Measurements from ENCODE around the gene CTTNBP2NL.
"Not testable (repeated sequence)": the region's sequence is repeated elsewhere in the genome, so short reads cannot be mapped to it uniquely, and the experiment has no call there.

Gene CTTNBP2NL

GRCh38 chr1:112470324-112470723 lies 74.3 kb downstream of the CTTNBP2NL start:
- not testable (repeated sequence) for H3K4me2 ChIP-seq (ENCODE audit: low read length); H3K9ac ChIP-seq (ENCODE audit: low read depth, low read length); H3K9me3 ChIP-seq (replicated peaks; ENCODE audit: low read length); H3K4me3 ChIP-seq (ENCODE audit: low read length); H3K27me3 ChIP-seq (ENCODE audit: control insufficient read depth, insufficient read depth, low read length); H3K36me3 ChIP-seq (ENCODE audit: insufficient read depth, low read length)
- peaks cover 15% of the 10 kb centered on the region for H3K4me1 ChIP-seq (ENCODE audit: control insufficient read depth, insufficient read depth, low read length)

GRCh38 chr1:112470966-112471365 lies 75.0 kb downstream of the CTTNBP2NL start:
- H3K4me2 ChIP-seq (ENCODE audit: low read length): no peak overlapping the region
- no peak overlapping the region for H3K9ac ChIP-seq (ENCODE audit: low read depth, low read length)
- H3K4me3 ChIP-seq (ENCODE audit: low read length): no peak overlapping the region
- peaks cover 9% of the 10 kb centered on the region for H3K4me1 ChIP-seq (ENCODE audit: control insufficient read depth, insufficient read depth, low read length)
- no peaks in the 10 kb centered on the region for H3K9me3 ChIP-seq (replicated peaks; ENCODE audit: low read length)
- H3K36me3 ChIP-seq (ENCODE audit: insufficient read depth, low read length): no peaks in the 10 kb centered on the region
- H3K27me3 ChIP-seq (ENCODE audit: control insufficient read depth, insufficient read depth, low read length): no peaks in the 10 kb centered on the region

GRCh38 chr1:112472142-112472541 lies 76.1 kb downstream of the CTTNBP2NL start:
- H3K9ac ChIP-seq (ENCODE audit: low read depth, low read length): no peak overlapping the region
- H3K27me3 ChIP-seq (ENCODE audit: control insufficient read depth, insufficient read depth, low read length): no peaks in the 10 kb centered on the region
- H3K4me2 ChIP-seq (ENCODE audit: low read length): no peak overlapping the region

GRCh38 chr1:112477550-112477949 lies 81.5 kb downstream of the CTTNBP2NL start:
- Histone ChIP-seq H3K27me3 (ENCODE audit: control insufficient read depth, insufficient read depth, low read length) (no peaks in the 10 kb centered on the region), H3K4me1 (ENCODE audit: control insufficient read depth, insufficient read depth, low read length) (no peaks in the 10 kb centered on the region), H3K9ac (ENCODE audit: low read depth, low read length) (no peak overlapping the region), H3K36me3 (ENCODE audit: insufficient read depth, low read length) (no peaks in the 10 kb centered on the region), H3K9me3 (replicated peaks; ENCODE audit: low read length) (peaks cover 12% of the 10 kb centered on the region), H3K4me2 (ENCODE audit: low read length) (no peak overlapping the region), H3K4me3 (ENCODE audit: low read length) (no peak overlapping the region)

More at GRCh38 chr1:112472142-112472541, 76.1 kb downstream of the CTTNBP2NL start:
- Histone ChIP-seq H3K4me1 (ENCODE audit: control insufficient read depth, insufficient read depth, low read length) (no peaks in the 10 kb centered on the region), H3K9me3 (replicated peaks; ENCODE audit: low read length) (peaks cover 5% of the 10 kb centered on the region), H3K36me3 (ENCODE audit: insufficient read depth, low read length) (no peaks in the 10 kb centered on the region), H3K4me3 (ENCODE audit: low read length) (no peak overlapping the region)

- no peak overlapping the region for H3K4me3 ChIP-seq (ENCODE audit: low read length)
- no peaks in the 10 kb centered on the region for H3K36me3 ChIP-seq (ENCODE audit: insufficient read depth, low read length)
- H3K9ac ChIP-seq (ENCODE audit: low read depth, low read length): no peak overlapping the region
- H3K27me3 ChIP-seq (ENCODE audit: control insufficient read depth, insufficient read depth, low read length): no peaks in the 10 kb centered on the region
- H3K9me3 ChIP-seq (replicated peaks; ENCODE audit: low read length): peaks cover 12% of the 10 kb centered on the region
- H3K4me2 ChIP-seq (ENCODE audit: low read length): no peak overlapping the region
- no peaks in the 10 kb centered on the region for H3K4me1 ChIP-seq (ENCODE audit: control insufficient read depth, insufficient read depth, low read length)
Measured at GRCh38 chr1:112478314-112478713, 82.3 kb downstream of the CTTNBP2NL start.

GRCh38 chr1:112486063-112486462 lies 90.0 kb downstream of the CTTNBP2NL start:
- H3K36me3 ChIP-seq (ENCODE audit: insufficient read depth, low read length); H3K9me3 ChIP-seq (replicated peaks; ENCODE audit: low read length); H3K4me1 ChIP-seq (ENCODE audit: control insufficient read depth, insufficient read depth, low read length); H3K4me2 ChIP-seq (ENCODE audit: low read length); H3K4me3 ChIP-seq (ENCODE audit: low read length); H3K27me3 ChIP-seq (ENCODE audit: control insufficient read depth, insufficient read depth, low read length); H3K9ac ChIP-seq (ENCODE audit: low read depth, low read length): not testable (repeated sequence)

GRCh38 chr1:112487686-112488085 lies 91.7 kb downstream of the CTTNBP2NL start:
- not testable (repeated sequence) for H3K4me1 ChIP-seq (ENCODE audit: control insufficient read depth, insufficient read depth, low read length); H3K27me3 ChIP-seq (ENCODE audit: control insufficient read depth, insufficient read depth, low read length); H3K36me3 ChIP-seq (ENCODE audit: insufficient read depth, low read length); H3K4me3 ChIP-seq (ENCODE audit: low read length); H3K9me3 ChIP-seq (replicated peaks; ENCODE audit: low read length); H3K9ac ChIP-seq (ENCODE audit: low read depth, low read length); H3K4me2 ChIP-seq (ENCODE audit: low read length)

- no peaks in the 10 kb centered on the region for H3K9me3 ChIP-seq (replicated peaks; ENCODE audit: low read length)
- H3K9ac ChIP-seq (ENCODE audit: low read depth, low read length): no peak overlapping the region
- H3K27me3 ChIP-seq (ENCODE audit: control insufficient read depth, insufficient read depth, low read length): no peaks in the 10 kb centered on the region
- H3K36me3 ChIP-seq (ENCODE audit: insufficient read depth, low read length): no peaks in the 10 kb centered on the region
- no peak overlapping the region for H3K4me3 ChIP-seq (ENCODE audit: low read length)
- H3K4me1 ChIP-seq (ENCODE audit: control insufficient read depth, insufficient read depth, low read length): no peaks in the 10 kb centered on the region
- no peak overlapping the region for H3K4me2 ChIP-seq (ENCODE audit: low read length)
Measured at GRCh38 chr1:112488141-112488540, 92.1 kb downstream of the CTTNBP2NL start.

GRCh38 chr1:112492076-112492475 lies 96.1 kb downstream of the CTTNBP2NL start:
- no peak overlapping the region for H3K9ac ChIP-seq (ENCODE audit: low read depth, low read length)
- H3K4me3 ChIP-seq (ENCODE audit: low read length): no peak overlapping the region
- H3K4me1 ChIP-seq (ENCODE audit: control insufficient read depth, insufficient read depth, low read length): no peaks in the 10 kb centered on the region
- no peaks in the 10 kb centered on the region for H3K9me3 ChIP-seq (replicated peaks; ENCODE audit: low read length)
- H3K27me3 ChIP-seq (ENCODE audit: control insufficient read depth, insufficient read depth, low read length): no peaks in the 10 kb centered on the region
- H3K36me3 ChIP-seq (ENCODE audit: insufficient read depth, low read length): no peaks in the 10 kb centered on the region
- no peak overlapping the region for H3K4me2 ChIP-seq (ENCODE audit: low read length)

- no peaks in the 10 kb centered on the region for H3K27me3 ChIP-seq (ENCODE audit: control insufficient read depth, insufficient read depth, low read length)
- H3K4me1 ChIP-seq (ENCODE audit: control insufficient read depth, insufficient read depth, low read length): no peaks in the 10 kb centered on the region
- H3K9ac ChIP-seq (ENCODE audit: low read depth, low read length): no peak overlapping the region
- H3K9me3 ChIP-seq (replicated peaks; ENCODE audit: low read length): no peaks in the 10 kb centered on the region
- no peaks in the 10 kb centered on the region for H3K36me3 ChIP-seq (ENCODE audit: insufficient read depth, low read length)
- no peak overlapping the region for H3K4me2 ChIP-seq (ENCODE audit: low read length)
- no peak overlapping the region for H3K4me3 ChIP-seq (ENCODE audit: low read length)
Measured at GRCh38 chr1:112493351-112493750, 97.3 kb downstream of the CTTNBP2NL start.

- H3K4me2 ChIP-seq (ENCODE audit: low read length): no peak overlapping the region
- H3K4me1 ChIP-seq (ENCODE audit: control insufficient read depth, insufficient read depth, low read length): no peaks in the 10 kb centered on the region
- no peaks in the 10 kb centered on the region for H3K36me3 ChIP-seq (ENCODE audit: insufficient read depth, low read length)
- H3K4me3 ChIP-seq (ENCODE audit: low read length): no peak overlapping the region
- H3K27me3 ChIP-seq (ENCODE audit: control insufficient read depth, insufficient read depth, low read length): no peaks in the 10 kb centered on the region
- no peaks in the 10 kb centered on the region for H3K9me3 ChIP-seq (replicated peaks; ENCODE audit: low read length)
- no peak overlapping the region for H3K9ac ChIP-seq (ENCODE audit: low read depth, low read length)
Measured at GRCh38 chr1:112496290-112496689, 100.3 kb downstream of the CTTNBP2NL start.

GRCh38 chr1:112501810-112502641 lies 106.0 kb downstream of the CTTNBP2NL start:
- Histone ChIP-seq H3K4me1 (ENCODE audit: control insufficient read depth, insufficient read depth, low read length) (peaks cover 16% of the 10 kb centered on the region), H3K27me3 (ENCODE audit: control insufficient read depth, insufficient read depth, low read length) (peaks cover 15% of the 10 kb centered on the region), H3K9ac (ENCODE audit: low read depth, low read length) (peak overlapping the region; percentile 79)

More at GRCh38 chr1:112501810-112502641, 106.0 kb downstream of the CTTNBP2NL start:
- H3K4me2 ChIP-seq (ENCODE audit: low read length): peak overlapping the region; percentile 96
- H3K36me3 ChIP-seq (ENCODE audit: insufficient read depth, low read length): no peaks in the 10 kb centered on the region
- peak overlapping the region; percentile 71 for H3K4me3 ChIP-seq (ENCODE audit: low read length)
- H3K9me3 ChIP-seq (replicated peaks; ENCODE audit: low read length): no peaks in the 10 kb centered on the region

Data from skeletal muscle satellite cell (primary cell).